ENCODE measurements around the gene SULT1C2. TPM values are rescaled to one million over a fixed set of nuclear protein-coding genes. Genes with fewer than 3 reads are reported as not detected.

SULT1C2 gene
- total RNA-seq, 1 donor from 2014 or later: 0.19 TPM

GRCh38 chr2:108287169-108287568 lies 1.5 kb upstream of the SULT1C2 start:
- no peaks in the 10 kb centered on the region for H3K27me3 Mint-ChIP-seq (ENCODE audit: low read depth)
- no peaks in the 10 kb centered on the region for H3K36me3 Mint-ChIP-seq (ENCODE audit: low read depth)
- H3K27ac Mint-ChIP-seq (ENCODE audit: unreplicated experiment): no peak overlapping the region
- no peak for DNase-seq (ENCODE audit: low read depth, low spot score)
- H3K4me1 Mint-ChIP-seq: peaks cover 13% of the 10 kb centered on the region
- H3K9me3 Mint-ChIP-seq: peaks cover 6% of the 10 kb centered on the region
- TF ChIP-seq, protein P1, sequence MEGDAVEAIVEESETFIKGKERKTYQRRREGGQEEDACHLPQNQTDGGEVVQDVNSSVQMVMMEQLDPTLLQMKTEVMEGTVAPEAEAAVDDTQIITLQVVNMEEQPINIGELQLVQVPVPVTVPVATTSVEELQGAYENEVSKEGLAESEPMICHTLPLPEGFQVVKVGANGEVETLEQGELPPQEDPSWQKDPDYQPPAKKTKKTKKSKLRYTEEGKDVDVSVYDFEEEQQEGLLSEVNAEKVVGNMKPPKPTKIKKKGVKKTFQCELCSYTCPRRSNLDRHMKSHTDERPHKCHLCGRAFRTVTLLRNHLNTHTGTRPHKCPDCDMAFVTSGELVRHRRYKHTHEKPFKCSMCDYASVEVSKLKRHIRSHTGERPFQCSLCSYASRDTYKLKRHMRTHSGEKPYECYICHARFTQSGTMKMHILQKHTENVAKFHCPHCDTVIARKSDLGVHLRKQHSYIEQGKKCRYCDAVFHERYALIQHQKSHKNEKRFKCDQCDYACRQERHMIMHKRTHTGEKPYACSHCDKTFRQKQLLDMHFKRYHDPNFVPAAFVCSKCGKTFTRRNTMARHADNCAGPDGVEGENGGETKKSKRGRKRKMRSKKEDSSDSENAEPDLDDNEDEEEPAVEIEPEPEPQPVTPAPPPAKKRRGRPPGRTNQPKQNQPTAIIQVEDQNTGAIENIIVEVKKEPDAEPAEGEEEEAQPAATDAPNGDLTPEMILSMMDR (conservative IDR thresholded peaks at IDR 0.05): no peak
- H3K4me3 Mint-ChIP-seq: no peak overlapping the region

GRCh38 chr2:108293850-108294249 lies 5.2 kb downstream of the SULT1C2 start:
- Mint-ChIP-seq H3K4me1 (peaks cover 5% of the 10 kb centered on the region), H3K27ac (ENCODE audit: unreplicated experiment) (no peak overlapping the region), H3K4me3 (no peak overlapping the region), H3K36me3 (ENCODE audit: low read depth) (no peaks in the 10 kb centered on the region), H3K27me3 (ENCODE audit: low read depth) (peaks cover 3% of the 10 kb centered on the region), H3K9me3 (peaks cover 3% of the 10 kb centered on the region)
- DNase-seq (ENCODE audit: low read depth, low spot score): no peak
- TF ChIP-seq, protein P1 (conservative IDR thresholded peaks at IDR 0.05): no peak

DNA sequence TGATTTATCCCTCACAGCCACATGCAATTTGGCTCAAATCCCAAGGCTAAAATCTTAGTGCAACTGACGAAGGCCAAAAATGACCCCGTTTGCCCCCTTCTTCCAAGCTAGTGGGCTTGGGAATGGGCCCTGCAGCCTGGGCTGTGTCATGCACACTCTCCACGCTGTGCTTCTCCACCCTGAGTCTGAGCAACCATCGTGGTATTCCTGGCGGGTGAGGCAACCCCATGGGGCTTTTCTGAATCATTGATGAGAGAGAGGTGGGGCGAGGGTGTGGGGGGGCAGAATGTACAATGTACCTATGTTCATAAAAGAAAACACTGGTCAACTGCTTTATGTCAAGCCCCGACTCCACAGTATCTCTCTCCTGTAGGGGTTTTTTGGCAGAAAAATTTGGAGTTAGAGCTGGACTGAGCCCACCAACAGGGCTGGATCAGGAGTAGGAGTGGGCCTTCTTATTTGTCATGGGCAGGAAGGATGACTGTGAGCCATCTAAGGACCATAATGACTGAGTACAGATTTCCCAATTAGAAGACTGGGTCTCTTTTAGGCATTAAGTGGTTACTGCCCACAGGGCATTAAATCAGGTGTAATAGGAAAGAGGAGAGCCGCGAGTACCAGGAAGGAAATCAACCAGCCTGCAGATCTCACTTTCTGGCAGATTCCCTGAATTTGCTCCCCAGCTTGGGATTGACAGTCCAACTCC lies 8.9 kb downstream of the SULT1C2 start:
- no peak for DNase-seq (ENCODE audit: low read depth, low spot score)
- Mint-ChIP-seq H3K27me3 (ENCODE audit: low read depth) (peaks cover 3% of the 10 kb centered on the region), H3K36me3 (ENCODE audit: low read depth) (no peaks in the 10 kb centered on the region), H3K9me3 (no peaks in the 10 kb centered on the region), H3K27ac (ENCODE audit: unreplicated experiment) (no peak overlapping the region), H3K4me3 (no peak overlapping the region), H3K4me1 (no peaks in the 10 kb centered on the region)
- TF ChIP-seq, protein P1 (conservative IDR thresholded peaks at IDR 0.05): no peak

- DNase-seq (ENCODE audit: low read depth, low spot score): no peak
- no peak overlapping the region for H3K4me3 Mint-ChIP-seq
- TF ChIP-seq, protein P1 (conservative IDR thresholded peaks at IDR 0.05): no peak
- H3K27ac Mint-ChIP-seq (ENCODE audit: unreplicated experiment): no peak overlapping the region
- H3K27me3 Mint-ChIP-seq (ENCODE audit: low read depth): no peaks in the 10 kb centered on the region
- no peaks in the 10 kb centered on the region for H3K9me3 Mint-ChIP-seq
- no peaks in the 10 kb centered on the region for H3K36me3 Mint-ChIP-seq (ENCODE audit: low read depth)
- no peaks in the 10 kb centered on the region for H3K4me1 Mint-ChIP-seq
Observed at GRCh38 chr2:108301558-108301957, 12.9 kb downstream of the SULT1C2 start.

GRCh38 chr2:108304975-108305374 lies 16.3 kb downstream of the SULT1C2 start:
- no peak for DNase-seq (ENCODE audit: low read depth, low spot score)
- H3K4me3 Mint-ChIP-seq: no peak overlapping the region
- H3K27ac Mint-ChIP-seq (ENCODE audit: unreplicated experiment): no peak overlapping the region

More at GRCh38 chr2:108304975-108305374, 16.3 kb downstream of the SULT1C2 start:
- Mint-ChIP-seq H3K36me3 (ENCODE audit: low read depth) (no peaks in the 10 kb centered on the region), H3K27me3 (ENCODE audit: low read depth) (no peaks in the 10 kb centered on the region), H3K4me1 (no peaks in the 10 kb centered on the region), H3K9me3 (no peaks in the 10 kb centered on the region)
- TF ChIP-seq, protein P1 (conservative IDR thresholded peaks at IDR 0.05): no peak

Measured in neural crest cell (in vitro differentiated cells).